PC-3 (cell line): ENCODE results near the gene ZNF354C.

Experiments
- CTCF ChIP-seq: fragments of 300-600 bp; sonication (generic); conservative IDR thresholded peaks from 2 replicates; pipeline ENCODE4 v1.5.1; 2017; ENCODE audit warnings: antibody characterized with exemption, low read depth, mild to moderate bottlenecking, low read length
- EZH2 ChIP-seq: fragments of 300-600 bp; sonication (generic); IDR thresholded peaks from one replicate; pipeline ENCODE4 v1.6.1; 2017; ENCODE audit warnings: antibody characterized with exemption, mild to moderate bottlenecking, low read length; ENCODE audit not compliant: unreplicated experiment

- TF ChIP-seq EZH2, result no peak
- TF ChIP-seq CTCF, result no peak
Measured at GRCh38 chr5:179131321-179131835, 71.2 kb downstream of the ZNF354C start.
